Left cardiac atrium (tissue), 4 donors: ENCODE data around the gene PACSIN3. TPM values are rescaled to one million over a fixed set of nuclear protein-coding genes. Genes with fewer than 3 reads are reported as not detected.

ENCODE experiments used
- ATAC-seq, 2 donors: fragments of 200-7000 bp; cut with Tn5 transposase; one replicate each; pipeline ENCODE4 v1.9.1; 2020; ENCODE audit warnings: mild to moderate bottlenecking in 2 of 2, moderate library complexity in 2 of 2
- DNase-seq: peaks from one replicate; pipeline ENCODE4 v3.0.0-alpha.2; 2020
- intact Hi-C, 2 donors: fragments of 100-400 bp; cut with DNase I; formaldehyde crosslinking; loops; one replicate each; pipeline versions ENCODE4 v1.14.1 to v1.15.1; 2022 to 2023
- microRNA-seq, 2 donors: library from miRNA; unstranded; fragments of <30 nt; microRNA quantifications; one replicate each; pipeline ENCODE4 v1.2.0, GENCODE V29; 2020
- total RNA-seq, 2 donors: library from RNA; stranded (reverse); fragmentation: NEBNext Ultra II Directional; extraction: Animal tissue kit (Norgen Biotek cat#: 25700); gene quantifications; one replicate each; pipeline ENCODE4 v1.2.1, GENCODE V29; 2021
- donor health status: DM: no; HTN: yes; CAD: no.
- donor health status: DM: no; HTN: yes; CAD: no; lungs with severe emphysema.
- donor health status: DM: yes; HTN: yes; CAD: no.
- donor health status: Dilated cardiomyopathy.

The PACSIN3 gene
- total RNA-seq, 2 donors from 2014 or later = 108 to 126 TPM

- no peak for ATAC-seq
- DNase-seq = no peak
- intact Hi-C loops = no loop called here
Measured at GRCh38 chr11:47137476-47137875, 48.8 kb downstream of the PACSIN3 start.

- intact Hi-C loops = no loop called here
Measured at GRCh38 chr11:47136921-47137320, 49.3 kb downstream of the PACSIN3 start.

DNA sequence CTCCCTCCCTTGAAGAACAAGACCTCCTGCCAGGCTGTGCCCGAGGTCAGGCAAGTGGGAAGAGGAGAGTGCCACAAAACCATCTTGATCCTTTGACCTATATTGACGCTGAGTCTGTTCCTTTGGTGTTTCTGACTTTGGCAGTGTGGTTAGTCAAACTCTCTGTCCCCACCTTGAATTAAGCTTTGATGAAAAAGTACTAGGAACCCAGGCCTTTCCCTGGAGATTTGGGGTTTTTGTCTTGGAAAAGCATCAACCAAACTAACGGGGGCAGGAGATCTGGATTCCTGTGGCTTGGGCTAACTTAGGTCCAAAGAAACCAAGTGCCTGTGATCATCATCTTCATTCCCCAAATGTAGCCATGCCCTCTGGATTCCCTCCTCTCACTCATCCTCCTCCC lies 49.9 kb downstream of the PACSIN3 start:
- intact Hi-C loops = no loop called here
- DNase-seq = no peak
- no peak for ATAC-seq

More at GRCh38 chr11:47136921-47137320, 49.3 kb downstream of the PACSIN3 start:
- ATAC-seq = no peak
- DNase-seq = no peak

DNA sequence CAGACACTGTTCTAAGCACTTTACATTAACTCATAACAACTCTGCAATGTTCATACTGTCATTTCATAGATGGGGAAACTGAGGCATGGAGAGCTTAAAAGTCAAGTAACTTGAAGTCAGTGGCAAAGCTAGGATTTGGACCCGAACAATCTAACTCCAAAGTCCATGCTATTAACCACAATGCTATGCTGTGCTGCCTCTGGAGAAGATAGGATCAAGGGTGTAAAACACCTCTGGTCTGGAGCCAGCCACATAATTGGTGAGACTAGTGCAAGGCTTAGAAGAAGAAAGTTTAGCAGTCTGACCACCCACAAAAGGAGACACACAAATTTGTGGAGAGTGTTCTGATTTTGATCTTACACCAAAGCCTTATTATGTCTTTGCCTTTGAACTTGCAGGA lies 53.3 kb downstream of the PACSIN3 start:
- ATAC-seq = no peak
- DNase-seq = no peak
- intact Hi-C loops = no loop called here

- ATAC-seq = no peak
- intact Hi-C loops = no loop called here
- DNase-seq = no peak
Measured at GRCh38 chr11:47132490-47132889, 53.7 kb downstream of the PACSIN3 start.

- intact Hi-C loops = no loop called here
- no peak for ATAC-seq
- no peak for DNase-seq
Measured at GRCh38 chr11:47131136-47131535, 55.1 kb downstream of the PACSIN3 start.

- ATAC-seq (no peak), DNase-seq (no peak)
- intact Hi-C loops = no loop called here
Measured at GRCh38 chr11:47130543-47130942, 55.7 kb downstream of the PACSIN3 start.

Small RNAs within 50 kb of the gene (microRNA-seq; reads per million reads assigned to microRNA genes)
- gene MIR6745 = 0 reads per million in 2 donors

Other genes with a start within 250 kb of the PACSIN3 start
- 10 to 100 TPM; 11.4 to 12.3 TPM for gene CSTPP1, start 249.7 kb downstream of the PACSIN3 start, total RNA-seq
- gene ARFGAP2, start 9.6 kb downstream of the PACSIN3 start, total RNA-seq = 10 to 100 TPM; 41.4 to 54.4 TPM
- 10 to 100 TPM; 10.4 to 10.8 TPM for gene DDB2, start 28.5 kb upstream of the PACSIN3 start, total RNA-seq
- 10 to 100 TPM; 25.1 to 26.2 TPM for gene ACP2, start 62.4 kb upstream of the PACSIN3 start, total RNA-seq
- gene NR1H3, start 71.6 kb upstream of the PACSIN3 start, total RNA-seq = 10 to 100 TPM; 18.2 to 44.9 TPM
- 10 to 100 TPM; 29.5 to 37.0 TPM for gene MADD, start 83.7 kb upstream of the PACSIN3 start, total RNA-seq
- gene MYBPC3, start 166.3 kb upstream of the PACSIN3 start, total RNA-seq = 1,000 to 10,000 TPM in 1 of 2 donors, 100 to 1,000 TPM in 1; 966 to 1,049 TPM
- gene SPI1, start 192.1 kb upstream of the PACSIN3 start, total RNA-seq = 10 to 100 TPM; 19.5 to 31.4 TPM
- 10 to 100 TPM; 35.5 to 53.4 TPM for gene SLC39A13, start 222.2 kb upstream of the PACSIN3 start, total RNA-seq
- gene PSMC3, start 240.0 kb upstream of the PACSIN3 start, total RNA-seq = 100 to 1,000 TPM; 133 to 154 TPM